HFFc6 (cell line): Measurements from ENCODE around the gene FFAR4. TPM values are rescaled to one million over a fixed set of nuclear protein-coding genes. Genes with fewer than 3 reads are reported as not detected.

Experiments
- DNase-seq: peaks from one replicate; pipeline ENCODE4 v3.0.0-alpha.2; 2018
- H3K27ac Mint-ChIP-seq: 2 replicates; pipeline ENCODE4 v1.8.0; 2020; ENCODE audit warnings: mild to moderate bottlenecking, mixed read lengths
- H3K27me3 Mint-ChIP-seq: 2 replicates; pipeline ENCODE4 v1.8.0; 2021; ENCODE audit warnings: mild to moderate bottlenecking, moderate library complexity, mixed read lengths; ENCODE audit not compliant: insufficient read depth
- H3K36me3 Mint-ChIP-seq: 2 replicates; pipeline ENCODE4 v1.8.0; 2021; ENCODE audit warnings: low read depth, mixed read lengths
- H3K4me1 Mint-ChIP-seq: 2 replicates; pipeline ENCODE4 v1.8.0; 2020; ENCODE audit warnings: low read depth, mixed read lengths
- H3K4me3 Mint-ChIP-seq: 2 replicates; pipeline ENCODE4 v1.8.0; 2020; ENCODE audit warnings: mild to moderate bottlenecking, moderate library complexity, mixed read lengths
- H3K9me3 Mint-ChIP-seq: 2 replicates; pipeline ENCODE4 v1.8.0; 2020; ENCODE audit warnings: mild to moderate bottlenecking, mixed read lengths
- CTCF ChIP-seq: fragments of 200-600 bp; sonication (generic); IDR thresholded peaks from 2 replicates; pipeline ENCODE4 v1.5.0; 2021; ENCODE audit warnings: antibody characterized with exemption, mild to moderate bottlenecking
- total RNA-seq, 6 experiments: library from RNA; stranded (reverse); fragmentation: NEBNext Ultra II Directional; extraction: Animal tissue kit (Norgen Biotek cat#: 25700); gene quantifications; 2 replicates in 1 of 6; 3 replicates in 5 of 6; pipeline ENCODE4 v1.2.3, GENCODE V29; 2021

FFAR4 gene
- total RNA-seq, 6 experiments from 2014 or later: not detected

DNA sequence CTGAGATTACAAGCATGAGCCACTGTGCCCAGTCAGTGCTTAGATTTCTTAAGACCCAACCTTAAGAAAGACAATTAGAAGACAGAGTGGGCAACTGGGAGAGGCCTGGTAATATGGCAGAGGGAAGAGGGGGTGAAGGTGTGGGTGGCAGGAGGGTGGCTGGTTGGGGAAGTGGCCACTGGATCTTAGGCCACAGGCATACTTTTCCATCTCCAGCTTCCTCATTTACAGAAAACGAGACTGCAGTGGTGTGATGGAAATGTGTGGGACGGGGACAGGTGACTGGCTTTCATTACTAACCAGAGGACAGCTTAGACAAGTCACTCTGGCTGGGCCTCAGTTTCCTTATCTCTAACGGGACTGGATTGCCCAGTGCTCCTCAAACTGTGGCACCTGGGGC, 1.0 kb upstream of the FFAR4 start:
- Mint-ChIP-seq H3K36me3 (no peaks in the 10 kb centered on the region), H3K4me1 (peaks cover 7% of the 10 kb centered on the region; the same call in 1 of the 2 replicates), H3K9me3 (no peaks in the 10 kb centered on the region), H3K27ac (no peak overlapping the region), H3K4me3 (no peak overlapping the region), H3K27me3 (peaks cover 42% of the 10 kb centered on the region)
- no peak for DNase-seq
- no peak for TF ChIP-seq CTCF

GRCh38 chr10:93567277-93568104, 1.0 kb downstream of the FFAR4 start:
- no peak overlapping the region for H3K4me3 Mint-ChIP-seq

DNA sequence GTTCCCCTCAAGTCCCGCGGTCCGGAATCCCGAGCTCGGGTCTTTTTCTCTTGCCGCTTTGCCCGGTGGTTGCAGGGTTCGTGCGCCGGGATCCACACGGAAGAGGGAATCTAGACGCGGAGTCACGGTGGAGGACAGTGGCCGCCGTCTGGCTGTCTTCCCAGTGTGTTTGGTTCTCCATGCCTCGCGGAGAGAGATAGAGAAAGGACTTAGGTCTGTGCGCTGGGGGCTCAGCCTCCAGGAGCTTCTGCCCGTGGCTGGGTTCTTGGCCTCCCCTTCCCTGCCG, 1.6 kb downstream of the FFAR4 start:
- Mint-ChIP-seq H3K27ac (no peak overlapping the region), H3K27me3 (peaks cover 52% of the 10 kb centered on the region), H3K4me1 (peaks cover 7% of the 10 kb centered on the region; the same call in 1 of the 2 replicates), H3K4me3 (no peak overlapping the region), H3K36me3 (no peaks in the 10 kb centered on the region), H3K9me3 (no peaks in the 10 kb centered on the region)
- no peak for TF ChIP-seq CTCF
- no peak for DNase-seq

More at GRCh38 chr10:93567277-93568104, 1.0 kb downstream of the FFAR4 start:
- no peak for TF ChIP-seq CTCF
- Mint-ChIP-seq H3K27ac (no peak overlapping the region), H3K27me3 (peaks cover 51% of the 10 kb centered on the region), H3K4me1 (peaks cover 7% of the 10 kb centered on the region; the same call in 1 of the 2 replicates), H3K36me3 (no peaks in the 10 kb centered on the region), H3K9me3 (no peaks in the 10 kb centered on the region)
- DNase-seq: no peak

DNA sequence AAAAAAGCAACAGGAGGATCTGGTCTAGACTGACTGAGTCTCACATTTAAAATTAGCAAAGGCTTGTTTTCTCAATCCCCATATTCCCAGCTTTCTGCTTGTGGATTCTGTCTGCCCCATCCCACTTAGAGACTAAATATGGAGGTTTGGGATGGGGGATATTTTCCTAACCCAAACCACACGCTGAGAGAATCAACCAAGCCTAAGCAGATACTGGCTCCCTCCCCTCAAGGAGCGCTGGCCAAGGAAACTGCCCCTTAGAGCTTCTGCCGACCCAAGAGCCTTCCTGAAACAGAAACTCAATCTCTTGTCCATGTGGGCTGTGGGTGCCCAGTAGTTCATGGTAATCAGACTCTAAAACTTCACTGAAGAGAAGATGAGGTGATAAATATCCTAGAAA, 3.9 kb downstream of the FFAR4 start:
- Mint-ChIP-seq H3K4me3 (no peak overlapping the region), H3K27ac (no peak overlapping the region), H3K36me3 (no peaks in the 10 kb centered on the region), H3K27me3 (peaks cover 50% of the 10 kb centered on the region), H3K9me3 (no peaks in the 10 kb centered on the region), H3K4me1 (peaks cover 7% of the 10 kb centered on the region; the same call in 1 of the 2 replicates)
- no peak for DNase-seq
- no peak for TF ChIP-seq CTCF

GRCh38 chr10:93572606-93573005, 6.1 kb downstream of the FFAR4 start:
- no peaks in the 10 kb centered on the region for H3K4me1 Mint-ChIP-seq
- H3K27ac Mint-ChIP-seq: no peak overlapping the region
- H3K4me3 Mint-ChIP-seq: no peak overlapping the region
- no peaks in the 10 kb centered on the region for H3K36me3 Mint-ChIP-seq
- H3K27me3 Mint-ChIP-seq: peaks cover 44% of the 10 kb centered on the region
- no peak for TF ChIP-seq CTCF
- H3K9me3 Mint-ChIP-seq: no peaks in the 10 kb centered on the region
- DNase-seq: no peak
